ENCODE data around the gene HSPE1.
"Not testable (repeated sequence)": the region's sequence is repeated elsewhere in the genome, so short reads cannot be mapped to it uniquely, and the experiment has no call there.

Gene HSPE1

GRCh38 chr2:197539734-197540133 lies 39.6 kb downstream of the HSPE1 start:
- H3K4me3 ChIP-seq (ENCODE audit: low read depth, low read length): no peak overlapping the region
- TF ChIP-seq, protein P1, sequence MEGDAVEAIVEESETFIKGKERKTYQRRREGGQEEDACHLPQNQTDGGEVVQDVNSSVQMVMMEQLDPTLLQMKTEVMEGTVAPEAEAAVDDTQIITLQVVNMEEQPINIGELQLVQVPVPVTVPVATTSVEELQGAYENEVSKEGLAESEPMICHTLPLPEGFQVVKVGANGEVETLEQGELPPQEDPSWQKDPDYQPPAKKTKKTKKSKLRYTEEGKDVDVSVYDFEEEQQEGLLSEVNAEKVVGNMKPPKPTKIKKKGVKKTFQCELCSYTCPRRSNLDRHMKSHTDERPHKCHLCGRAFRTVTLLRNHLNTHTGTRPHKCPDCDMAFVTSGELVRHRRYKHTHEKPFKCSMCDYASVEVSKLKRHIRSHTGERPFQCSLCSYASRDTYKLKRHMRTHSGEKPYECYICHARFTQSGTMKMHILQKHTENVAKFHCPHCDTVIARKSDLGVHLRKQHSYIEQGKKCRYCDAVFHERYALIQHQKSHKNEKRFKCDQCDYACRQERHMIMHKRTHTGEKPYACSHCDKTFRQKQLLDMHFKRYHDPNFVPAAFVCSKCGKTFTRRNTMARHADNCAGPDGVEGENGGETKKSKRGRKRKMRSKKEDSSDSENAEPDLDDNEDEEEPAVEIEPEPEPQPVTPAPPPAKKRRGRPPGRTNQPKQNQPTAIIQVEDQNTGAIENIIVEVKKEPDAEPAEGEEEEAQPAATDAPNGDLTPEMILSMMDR (IDR thresholded peaks at IDR 0.05; ENCODE audit: borderline replicate concordance, insufficient read depth, low read depth, low read length): no peak

GRCh38 chr2:197543206-197543605 lies 43.0 kb downstream of the HSPE1 start:
- H3K4me3 ChIP-seq (ENCODE audit: low read depth, low read length): no peak overlapping the region
- TF ChIP-seq, protein P1 (IDR thresholded peaks at IDR 0.05; ENCODE audit: borderline replicate concordance, insufficient read depth, low read depth, low read length): no peak

GRCh38 chr2:197547163-197547900 lies 47.2 kb downstream of the HSPE1 start:
- TF ChIP-seq, protein P1 (IDR thresholded peaks at IDR 0.05; ENCODE audit: borderline replicate concordance, insufficient read depth, low read depth, low read length): no peak

GRCh38 chr2:197548582-197548981 lies 48.4 kb downstream of the HSPE1 start:
- no peak overlapping the region for H3K4me3 ChIP-seq (ENCODE audit: low read depth, low read length)
- TF ChIP-seq, protein P1 (IDR thresholded peaks at IDR 0.05; ENCODE audit: borderline replicate concordance, insufficient read depth, low read depth, low read length): no peak

More at GRCh38 chr2:197547163-197547900, 47.2 kb downstream of the HSPE1 start:
- H3K4me3 ChIP-seq (ENCODE audit: low read depth, low read length): no peak overlapping the region

DNA sequence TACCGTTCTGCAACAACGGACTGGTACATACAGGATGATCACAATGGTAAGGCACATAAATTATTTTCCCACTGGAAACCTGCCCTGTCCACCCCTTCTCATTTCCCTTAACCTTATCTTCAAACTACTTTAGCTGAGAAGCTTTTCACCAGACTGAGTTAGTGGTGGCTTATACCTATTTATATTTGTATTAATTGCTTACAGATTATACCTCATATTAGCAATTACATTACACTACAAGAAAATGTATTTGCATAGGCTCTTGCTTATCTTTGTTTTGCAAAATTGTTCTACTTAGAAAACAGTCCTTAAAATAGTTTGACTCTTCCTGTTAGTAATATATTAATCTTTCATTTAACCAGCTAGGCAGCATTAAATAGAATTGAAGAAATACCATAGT lies 51.1 kb downstream of the HSPE1 start:
- not testable (repeated sequence) for H3K4me3 ChIP-seq (ENCODE audit: low read depth, low read length)
